Measurements from ENCODE around the gene EIF5.

DNA sequence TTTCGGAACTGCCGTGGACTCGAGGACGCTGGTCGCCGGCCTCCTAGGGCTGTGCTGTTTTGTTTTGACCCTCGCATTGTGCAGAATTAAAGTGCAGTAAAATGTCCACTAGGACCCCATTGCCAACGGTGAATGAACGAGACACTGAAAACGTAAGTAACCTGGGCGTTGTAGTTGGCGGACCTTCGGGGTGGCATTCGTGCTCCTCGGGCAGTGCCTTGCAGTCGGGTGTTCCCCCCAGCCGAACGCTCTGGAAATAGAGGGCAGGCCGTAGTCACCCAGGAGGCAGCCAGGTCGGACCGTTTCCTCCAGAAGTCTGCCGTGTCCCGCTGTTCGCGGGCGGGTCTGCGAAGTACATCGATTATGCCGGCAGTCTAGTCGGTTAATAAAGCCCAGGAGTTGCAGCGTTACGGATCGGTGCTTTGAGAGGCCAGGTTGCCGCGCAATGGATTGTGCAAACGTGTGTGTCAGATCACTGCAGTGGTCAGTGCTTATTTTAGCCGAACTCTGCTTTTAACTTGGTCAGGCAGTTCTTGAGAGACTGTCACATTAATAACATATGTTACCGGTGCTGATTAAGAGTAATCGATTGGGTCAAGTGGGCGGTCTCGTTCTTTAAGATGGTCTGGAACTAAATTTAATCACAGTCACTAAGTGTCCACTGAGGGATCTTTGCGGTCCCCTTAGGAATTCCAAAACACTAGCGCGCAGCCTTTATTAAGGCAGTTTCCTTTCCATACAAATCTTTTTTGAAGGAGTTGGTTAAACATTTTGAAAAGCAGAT, 52.1 kb downstream of the EIF5 start:
- TF ChIP-seq CTCF (IDR thresholded peaks at IDR 0.05) (no peak), POLR2AphosphoS5 (IDR thresholded peaks at IDR 0.05) (no peak)
